ENCODE results near the gene IFIT5.
"Not testable (repeated sequence)": the region's sequence is repeated elsewhere in the genome, so short reads cannot be mapped to it uniquely, and the experiment has no call there.

The IFIT5 gene, protein sequence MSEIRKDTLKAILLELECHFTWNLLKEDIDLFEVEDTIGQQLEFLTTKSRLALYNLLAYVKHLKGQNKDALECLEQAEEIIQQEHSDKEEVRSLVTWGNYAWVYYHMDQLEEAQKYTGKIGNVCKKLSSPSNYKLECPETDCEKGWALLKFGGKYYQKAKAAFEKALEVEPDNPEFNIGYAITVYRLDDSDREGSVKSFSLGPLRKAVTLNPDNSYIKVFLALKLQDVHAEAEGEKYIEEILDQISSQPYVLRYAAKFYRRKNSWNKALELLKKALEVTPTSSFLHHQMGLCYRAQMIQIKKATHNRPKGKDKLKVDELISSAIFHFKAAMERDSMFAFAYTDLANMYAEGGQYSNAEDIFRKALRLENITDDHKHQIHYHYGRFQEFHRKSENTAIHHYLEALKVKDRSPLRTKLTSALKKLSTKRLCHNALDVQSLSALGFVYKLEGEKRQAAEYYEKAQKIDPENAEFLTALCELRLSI

GRCh38 chr10:89414146-89414878 is at the start of gene IFIT5:
IFIT5 (plus strand) TSS chr10:89414568; CDS start chr10:89414799, 231 bp downstream.
- peak; percentile 81 for DNase-seq (ENCODE audit: low spot score)

GRCh38 chr10:89367529-89367928 is 46.8 kb upstream of the IFIT5 start:
- DNase-seq (ENCODE audit: low spot score), result no peak

GRCh38 chr10:89368129-89368528 is 46.2 kb upstream of the IFIT5 start:
- DNase-seq (ENCODE audit: low spot score), result no peak

DNA sequence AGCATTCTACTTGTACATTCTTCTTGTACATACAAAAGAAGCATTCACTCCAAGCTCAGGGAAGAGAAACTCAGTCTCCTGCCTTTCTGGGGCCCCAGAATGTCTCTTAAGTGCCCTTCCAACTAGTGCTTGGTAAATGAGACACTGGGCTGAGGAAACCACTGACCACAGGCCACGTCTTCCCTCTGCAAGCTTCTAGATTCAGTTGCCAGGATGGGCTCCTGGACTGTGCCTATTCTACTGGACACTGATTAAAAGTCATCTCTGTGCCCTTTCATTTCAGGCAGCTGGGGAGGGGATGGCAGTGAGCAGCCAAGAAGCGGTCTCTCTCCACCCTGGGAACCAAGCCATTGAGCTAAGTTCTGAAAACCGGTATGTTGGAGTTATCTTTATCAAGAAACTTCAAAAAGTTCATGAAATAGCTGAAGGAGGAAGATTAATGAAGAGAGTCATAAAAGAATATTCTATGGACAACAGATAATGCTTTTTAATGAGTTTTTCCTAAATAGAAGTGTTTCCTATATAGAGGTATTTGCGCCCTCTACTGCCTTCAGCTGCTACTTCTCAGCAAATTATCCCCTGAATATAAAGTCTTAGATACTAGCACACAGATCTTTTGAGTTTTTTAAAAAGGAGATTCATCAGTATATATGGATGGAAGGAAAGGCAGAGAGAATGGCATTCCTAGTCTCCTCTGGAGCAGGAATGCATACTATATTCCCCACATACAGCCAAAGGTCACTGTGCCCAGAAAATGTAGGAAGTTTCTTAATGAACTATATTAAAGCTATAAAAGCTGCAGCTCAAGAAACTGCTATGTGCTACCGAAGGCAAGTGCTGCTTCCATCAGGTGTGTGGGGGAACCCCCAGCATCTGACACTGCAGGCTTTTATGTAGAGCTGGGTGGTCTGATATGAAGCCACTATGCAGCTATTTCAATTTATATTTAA is 44.9 kb upstream of the IFIT5 start:
- no peak for DNase-seq (ENCODE audit: low spot score)

DNA sequence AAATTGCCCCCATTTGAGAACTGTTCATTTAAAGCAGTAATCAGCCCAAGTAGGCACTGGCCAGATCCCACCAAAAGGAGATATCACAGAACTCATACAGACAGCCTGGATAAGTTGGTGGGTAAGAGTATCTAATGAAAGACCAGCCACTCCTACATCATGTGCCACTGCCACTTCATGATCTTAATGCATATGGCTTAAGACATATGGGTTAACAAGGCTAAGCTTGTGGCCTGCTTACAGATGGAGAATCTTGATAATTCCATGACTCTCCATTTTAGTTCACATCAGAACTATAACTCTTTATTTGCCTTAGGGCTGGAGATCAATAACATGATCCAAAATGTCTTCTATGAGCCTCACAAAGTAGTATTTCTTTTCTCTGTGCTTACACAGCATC is 43.3 kb upstream of the IFIT5 start:
- no peak for DNase-seq (ENCODE audit: low spot score)

- no peak for DNase-seq (ENCODE audit: low spot score)
Observed at GRCh38 chr10:89371987-89372386, 42.4 kb upstream of the IFIT5 start.

- peak; percentile 97 for DNase-seq (ENCODE audit: low spot score)
Observed at GRCh38 chr10:89373916-89374711, 40.3 kb upstream of the IFIT5 start.

DNA sequence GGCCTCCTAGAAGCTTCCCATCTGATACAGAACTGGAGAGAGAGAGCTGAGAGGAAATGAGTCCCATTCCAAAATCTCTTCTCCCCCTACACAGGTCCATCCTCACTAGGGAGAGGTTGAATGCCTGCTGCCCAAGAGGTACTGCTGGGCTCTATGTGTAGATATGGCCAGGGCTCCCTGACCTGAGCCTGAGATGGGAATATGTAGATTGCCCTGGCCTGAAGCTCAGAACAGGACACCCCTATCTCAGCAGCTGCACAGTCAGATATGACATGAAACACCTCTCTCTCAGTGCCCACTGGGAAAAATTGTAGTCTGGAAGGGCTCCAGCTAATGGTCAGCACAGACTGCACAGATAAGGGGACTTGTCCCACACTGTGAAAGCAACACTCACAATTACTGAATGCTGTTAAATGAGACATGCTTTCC is 39.6 kb upstream of the IFIT5 start:
- no peak for DNase-seq (ENCODE audit: low spot score)

GRCh38 chr10:89377705-89378637 is 36.4 kb upstream of the IFIT5 start, which contains the start of gene IFIT1B:
IFIT1B (plus strand) TSS chr10:89378056; CDS start chr10:89378136, 80 bp downstream.
- no peak for DNase-seq (ENCODE audit: low spot score)

DNA sequence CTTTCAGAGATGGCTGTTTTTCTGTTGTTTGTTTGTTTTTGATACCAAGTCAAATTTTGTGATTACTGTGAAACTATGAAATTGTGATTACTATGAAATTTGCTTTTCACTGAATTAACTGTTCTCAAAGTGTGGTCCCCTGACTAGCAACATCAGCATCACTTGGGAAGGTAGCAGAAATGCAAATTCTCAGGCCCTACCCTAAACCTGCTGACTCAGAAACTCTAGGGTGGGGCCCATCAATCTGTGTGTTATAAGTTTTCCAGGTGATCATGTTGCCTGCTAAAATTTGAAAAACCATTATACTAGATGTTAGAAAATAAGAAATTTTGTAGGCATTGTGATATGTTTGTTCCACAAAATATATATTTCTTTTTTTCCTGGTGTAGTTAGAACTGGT is 35.3 kb upstream of the IFIT5 start:
- DNase-seq (ENCODE audit: low spot score), result no peak

DNA sequence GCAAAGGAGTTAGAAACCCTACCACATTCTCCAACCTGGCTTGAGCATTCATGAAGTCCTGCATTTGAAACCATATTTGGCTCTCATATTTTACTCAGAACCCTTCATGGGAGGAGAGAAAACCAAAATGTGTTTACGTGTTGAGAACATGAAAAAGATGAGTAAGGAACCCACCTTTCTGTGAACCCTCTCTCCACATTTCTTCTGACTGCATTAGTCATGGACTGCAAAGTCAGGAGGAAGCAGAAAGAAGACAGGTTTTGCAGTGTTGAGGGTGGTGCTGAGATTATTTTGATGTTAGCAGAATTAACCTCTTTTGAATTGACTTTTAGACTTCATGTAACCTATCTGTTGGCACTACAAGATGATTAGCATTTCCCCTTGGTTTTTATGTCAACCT is 31.6 kb upstream of the IFIT5 start:
- no peak for DNase-seq (ENCODE audit: low spot score)

- no peak for DNase-seq (ENCODE audit: low spot score)
Observed at GRCh38 chr10:89384474-89385340, 29.7 kb upstream of the IFIT5 start.

- DNase-seq (ENCODE audit: low spot score), result no peak
Observed at GRCh38 chr10:89388806-89389205, 25.6 kb upstream of the IFIT5 start.

DNA sequence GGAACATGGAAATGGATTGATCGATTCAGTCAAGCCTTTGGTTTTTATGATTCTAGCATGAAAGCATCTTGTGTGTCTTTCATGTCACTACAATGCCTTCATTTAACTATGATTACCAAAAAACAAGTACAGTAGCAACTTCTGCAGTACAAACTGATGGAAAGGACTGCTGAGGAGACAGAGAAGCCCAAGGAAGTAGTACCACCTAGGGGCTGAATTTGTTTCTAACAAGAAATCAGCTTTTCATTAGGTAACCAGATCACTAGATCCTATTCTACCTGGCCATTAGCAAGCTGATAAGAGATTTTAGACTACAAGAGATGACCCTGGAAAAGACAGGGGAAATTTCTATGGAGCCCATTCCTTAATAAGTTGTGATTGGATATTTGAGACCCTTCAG is 25.1 kb upstream of the IFIT5 start:
- no peak for DNase-seq (ENCODE audit: low spot score)

- DNase-seq (ENCODE audit: low spot score), result no peak
Observed at GRCh38 chr10:89390476-89391225, 23.7 kb upstream of the IFIT5 start.

DNA sequence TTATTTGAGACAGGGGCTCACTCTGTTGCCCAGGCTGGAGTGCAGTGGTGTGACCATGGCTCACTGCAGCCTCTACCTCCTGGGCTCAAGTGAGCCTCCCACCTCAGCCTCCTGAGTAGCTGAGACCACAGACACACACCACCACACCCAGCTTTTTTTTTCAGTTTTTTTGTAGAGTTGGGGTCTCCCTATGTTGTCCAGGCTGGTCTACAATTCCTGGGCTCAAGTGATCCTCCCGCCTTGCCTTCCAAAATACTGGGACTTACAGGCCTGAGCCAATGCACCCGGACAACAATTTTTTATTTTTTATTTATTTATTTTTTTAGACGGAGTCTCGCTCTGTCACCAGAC is 23.2 kb upstream of the IFIT5 start:
- not testable (repeated sequence) for DNase-seq (ENCODE audit: low spot score)

DNA sequence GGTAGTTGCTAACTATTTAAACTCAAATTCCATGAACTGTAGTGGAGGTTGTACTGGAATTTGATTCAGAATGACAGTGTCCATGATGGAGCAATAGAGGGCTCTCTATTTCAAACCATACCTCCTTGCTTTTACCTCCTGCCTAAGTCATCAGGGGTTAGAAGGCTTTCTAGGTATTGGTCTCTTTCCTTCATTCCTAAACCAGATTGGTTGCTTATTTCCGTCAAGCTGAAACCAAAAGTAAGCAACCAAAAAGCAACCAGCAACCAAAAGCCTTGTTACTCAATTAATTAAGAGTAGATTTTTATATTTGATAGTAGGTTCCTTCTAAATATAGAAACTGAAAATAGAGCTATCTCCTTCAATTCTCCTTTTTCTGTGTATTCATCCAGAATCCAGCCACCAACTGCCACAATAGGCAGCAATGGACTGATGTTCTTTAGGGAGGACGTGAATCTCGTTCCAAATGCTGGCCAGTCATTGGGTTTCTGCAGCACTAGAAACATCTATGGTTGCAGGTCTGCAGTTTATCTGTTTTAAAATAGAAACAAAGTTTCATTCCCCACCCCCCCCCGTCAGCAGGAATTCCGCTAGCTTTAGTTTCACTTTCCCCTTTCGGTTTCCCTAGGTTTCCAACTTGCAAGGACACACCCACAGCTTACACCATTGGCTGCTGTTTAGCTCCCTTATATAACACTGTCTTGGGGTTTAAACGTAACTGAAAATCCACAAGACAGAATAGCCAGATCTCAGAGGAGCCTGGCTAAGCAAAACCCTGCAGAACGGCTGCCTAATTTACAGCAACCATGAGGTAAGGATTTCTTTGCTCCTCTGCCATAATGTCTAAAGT is 22.2 kb upstream of the IFIT5 start, which contains the start of gene IFIT1:
TSS of gene IFIT1 (plus strand) at position 717 of the 850 bp plus-strand sequence. CDS start at position 807, 90 bp downstream.
- peak; percentile 91 for DNase-seq (ENCODE audit: low spot score)
